Osteoblast (primary cell): ENCODE results near the gene CMTR2. TPM values are rescaled to one million over a fixed set of nuclear protein-coding genes. Genes with fewer than 3 reads are reported as not detected.

Experiments used
- DNase-seq: peaks from one replicate; pipeline ENCODE4 v3.0.0; 2011; ENCODE audit warnings: low spot score, mixed read lengths; ENCODE audit not compliant: insufficient read length; ENCODE audit errors: missing footprints
- H2AFZ ChIP-seq: 2 replicates; pipeline ENCODE4 v1.6.0; 2011; ENCODE audit warnings: mild to moderate bottlenecking, low read length
- H3K27ac ChIP-seq: 2 replicates; pipeline ENCODE4 v1.5.1; 2011; ENCODE audit warnings: mild to moderate bottlenecking, low read depth, low read length, moderate library complexity
- H3K27me3 ChIP-seq: 2 replicates; pipeline ENCODE4 v1.6.0; 2012; ENCODE audit warnings: mild to moderate bottlenecking, control low read depth, inconsistent platforms, low read length, moderate library complexity; ENCODE audit not compliant: insufficient read depth
- H3K36me3 ChIP-seq: 2 replicates; pipeline ENCODE4 v1.5.1; 2011; ENCODE audit warnings: mild to moderate bottlenecking, low read length, control low read depth, moderate library complexity; ENCODE audit not compliant: insufficient read depth
- H3K4me1 ChIP-seq: 2 replicates; pipeline ENCODE4 v1.5.1; 2011; ENCODE audit warnings: mild to moderate bottlenecking, low read length, control low read depth, moderate library complexity; ENCODE audit not compliant: insufficient read depth
- H3K4me2 ChIP-seq: 2 replicates; pipeline ENCODE4 v1.6.0; 2011; ENCODE audit warnings: mild to moderate bottlenecking, low read length; ENCODE audit not compliant: insufficient read depth
- H3K4me3 ChIP-seq: fragments of 200-600 bp; sonication (generic); 3 replicates; pipeline ENCODE4 v1.5.1; 2012; ENCODE audit warnings: mild to moderate bottlenecking, low read length, inconsistent platforms; ENCODE audit not compliant: insufficient read depth
- H3K79me2 ChIP-seq: 2 replicates; pipeline ENCODE4 v1.6.0; 2012; ENCODE audit warnings: mild to moderate bottlenecking, low read length, control low read depth, inconsistent platforms; ENCODE audit not compliant: insufficient read depth
- H3K9me3 ChIP-seq: 2 replicates; pipeline ENCODE4 v1.5.1; 2011; ENCODE audit warnings: low read depth, low read length, control low read depth
- H4K20me1 ChIP-seq: 2 replicates; pipeline ENCODE4 v1.6.0; 2012; ENCODE audit warnings: mild to moderate bottlenecking, low read length, control low read depth; ENCODE audit not compliant: insufficient read depth
- CTCF ChIP-seq: IDR thresholded peaks from 2 replicates; pipeline ENCODE4 v1.5.1; 2011; ENCODE audit warnings: mild to moderate bottlenecking, low read depth, low read length, moderate library complexity; ENCODE audit errors: extremely low read depth
- total RNA-seq: library from RNA; depleted of rRNA; stranded (reverse); fragments of >200 nt; gene quantifications from 2 replicates; pipeline ENCODE4 v1.2.3, GENCODE V29; 2012

The CMTR2 gene
- total RNA-seq, 1 donor, result 39.1 TPM

DNA sequence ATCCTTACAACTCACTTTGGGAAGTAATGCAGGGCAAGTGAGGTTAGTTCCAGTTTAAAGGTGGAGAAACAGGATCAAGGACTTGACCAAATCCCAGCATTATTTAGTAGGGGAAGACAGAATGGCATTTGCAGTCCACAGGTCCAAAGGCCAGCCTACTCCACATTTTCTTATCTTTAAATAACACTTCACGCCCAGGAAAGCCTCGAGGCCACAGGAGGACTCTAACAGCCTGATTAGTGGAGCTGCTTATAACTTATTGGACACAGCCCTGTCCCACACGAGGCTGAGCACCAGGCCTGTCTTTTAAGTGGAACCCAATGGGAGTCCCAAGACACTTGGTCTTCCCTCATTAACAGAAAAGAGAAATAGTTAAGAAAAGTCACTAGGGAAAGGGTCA, 46.6 kb downstream of the CMTR2 start:
- Histone ChIP-seq H2AFZ (no peak overlapping the region), H3K27me3 (no peaks in the 10 kb centered on the region), H3K36me3 (no peaks in the 10 kb centered on the region), H3K4me3 (no peak overlapping the region), H4K20me1 (no peaks in the 10 kb centered on the region), H3K79me2 (no peaks in the 10 kb centered on the region), H3K9me3 (no peaks in the 10 kb centered on the region), H3K4me2 (no peak overlapping the region), H3K4me1 (no peaks in the 10 kb centered on the region), H3K27ac (no peak overlapping the region)
- TF ChIP-seq CTCF, result no peak
- DNase-seq, result no peak

DNA sequence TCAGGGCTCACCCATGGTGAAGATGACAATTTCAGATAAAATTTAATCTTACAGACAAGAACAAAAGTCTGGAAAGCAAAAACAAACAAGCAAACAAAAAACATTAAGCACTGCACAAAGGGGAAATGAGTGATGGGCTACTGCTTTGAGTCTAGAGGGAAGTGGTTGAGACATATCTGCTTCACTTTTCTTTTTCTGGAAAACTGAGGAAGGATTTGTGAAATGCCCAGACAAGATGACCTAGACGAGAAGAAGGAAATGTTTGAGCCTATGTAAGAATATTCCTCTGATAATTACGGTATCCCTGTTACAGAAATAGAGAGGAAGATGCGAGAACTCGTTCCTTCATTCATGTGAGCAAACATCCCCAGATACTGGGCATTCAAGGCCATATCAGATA, 47.2 kb downstream of the CMTR2 start:
- no peak overlapping the region for H3K4me3 ChIP-seq
- H2AFZ ChIP-seq, result no peak overlapping the region
- no peaks in the 10 kb centered on the region for H3K9me3 ChIP-seq
- no peak for TF ChIP-seq CTCF
- no peaks in the 10 kb centered on the region for H4K20me1 ChIP-seq
- no peaks in the 10 kb centered on the region for H3K79me2 ChIP-seq
- no peak overlapping the region for H3K27ac ChIP-seq
- H3K4me2 ChIP-seq, result no peak overlapping the region
- no peaks in the 10 kb centered on the region for H3K36me3 ChIP-seq
- no peaks in the 10 kb centered on the region for H3K27me3 ChIP-seq
- H3K4me1 ChIP-seq, result no peaks in the 10 kb centered on the region
- no peak for DNase-seq

Other genes starting within 250 kb of the CMTR2 start
- 2.9 and 3.2 TPM in 2 replicates for gene HYDIN, start 58.7 kb downstream of the CMTR2 start, total RNA-seq
- 1.1 and 2.4 TPM in 2 replicates for gene CALB2, start 69.3 kb upstream of the CMTR2 start, total RNA-seq
- gene TLE7, start 152.7 kb upstream of the CMTR2 start, total RNA-seq, result not detected in 2 replicates
- 9.8 and 10.3 TPM in 2 replicates for gene ZNF23, start 172.8 kb upstream of the CMTR2 start, total RNA-seq
- gene ZNF19, start 199.9 kb upstream of the CMTR2 start, total RNA-seq, result 6.2 and 6.5 TPM in 2 replicates
- not detected in 2 replicates for gene CHST4, start 237.0 kb upstream of the CMTR2 start, total RNA-seq